ENCODE measurements around the gene PI3. TPM values are rescaled to one million over a fixed set of nuclear protein-coding genes. Genes with fewer than 3 reads are reported as not detected.
"Not testable (repeated sequence)": the region's sequence is repeated elsewhere in the genome, so short reads cannot be mapped to it uniquely, and the experiment has no call there.

Gene PI3
- total RNA-seq: under 1 TPM in 1 of 3 donors, not detected in 2; 0.52 TPM

- H3K9me3 Mint-ChIP-seq: no peaks in the 10 kb centered on the region
Measured at GRCh38 chr20:45174434-45175364, at the start of gene PI3. PI3 (plus strand) TSS chr20:45174902; CDS start chr20:45174923, 21 bp downstream.

DNA sequence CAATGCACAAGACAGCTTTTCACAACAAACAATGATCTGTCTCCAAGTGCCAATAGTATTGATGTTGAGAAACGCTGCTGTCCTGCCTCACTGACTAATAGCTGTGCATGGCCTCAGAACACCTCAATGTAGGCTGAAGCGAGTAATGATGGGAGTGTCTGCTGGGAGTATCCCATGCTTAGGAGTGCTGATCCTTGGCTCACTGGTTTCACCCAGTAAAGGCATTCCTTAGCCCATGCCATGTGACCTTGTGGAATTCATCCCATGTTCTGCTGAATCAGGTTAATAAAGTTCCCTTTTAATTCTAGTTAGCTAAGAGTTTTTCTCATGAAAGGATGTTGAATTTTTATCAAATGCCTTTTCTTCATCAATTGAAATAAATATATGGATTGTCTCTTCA is 46.6 kb upstream of the PI3 start:
- Mint-ChIP-seq H3K4me3 (no peak overlapping the region), H3K9me3 (no peaks in the 10 kb centered on the region), H3K4me1 (ENCODE audit: low read depth) (no peaks in the 10 kb centered on the region), H3K36me3 (ENCODE audit: insufficient read depth) (no peaks in the 10 kb centered on the region), H3K27me3 (ENCODE audit: low read depth) (peaks cover 30% of the 10 kb centered on the region)
- no peak for ATAC-seq
- DNase-seq: no peak

More at GRCh38 chr20:45174434-45175364, at the start of gene PI3:
- no peak for ATAC-seq
- Mint-ChIP-seq H3K36me3 (ENCODE audit: insufficient read depth) (no peaks in the 10 kb centered on the region), H3K4me3 (no peak within 1 kb of the TSS), H3K27me3 (ENCODE audit: low read depth) (peaks cover 12% of the 10 kb centered on the region), H3K4me1 (ENCODE audit: low read depth) (no peaks in the 10 kb centered on the region)
- DNase-seq: no peak

DNA sequence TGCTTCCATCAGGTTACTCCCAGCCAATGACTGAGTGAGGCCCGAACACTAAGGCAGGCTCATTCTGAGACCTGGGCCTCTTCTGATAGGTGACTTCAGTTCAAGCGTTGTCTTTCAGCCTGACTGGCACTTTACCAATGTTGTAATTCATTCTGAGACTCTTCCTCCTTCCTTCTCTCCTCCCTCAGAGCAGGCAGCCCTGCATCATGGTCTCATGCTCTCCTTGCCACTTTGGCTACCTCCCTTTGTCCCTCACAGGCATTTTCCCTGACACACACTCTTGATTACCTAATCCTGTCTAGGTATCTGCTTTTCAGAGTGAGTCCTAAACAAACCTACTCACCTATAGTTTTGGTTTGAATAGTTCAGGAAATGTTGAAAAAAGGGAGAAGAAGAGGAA is 37.8 kb upstream of the PI3 start:
- ATAC-seq (no peak), DNase-seq (no peak)
- Mint-ChIP-seq H3K4me1 (ENCODE audit: low read depth) (no peaks in the 10 kb centered on the region), H3K4me3 (no peak overlapping the region), H3K9me3 (no peaks in the 10 kb centered on the region), H3K36me3 (ENCODE audit: insufficient read depth) (no peaks in the 10 kb centered on the region), H3K27me3 (ENCODE audit: low read depth) (peaks cover 19% of the 10 kb centered on the region)

DNA sequence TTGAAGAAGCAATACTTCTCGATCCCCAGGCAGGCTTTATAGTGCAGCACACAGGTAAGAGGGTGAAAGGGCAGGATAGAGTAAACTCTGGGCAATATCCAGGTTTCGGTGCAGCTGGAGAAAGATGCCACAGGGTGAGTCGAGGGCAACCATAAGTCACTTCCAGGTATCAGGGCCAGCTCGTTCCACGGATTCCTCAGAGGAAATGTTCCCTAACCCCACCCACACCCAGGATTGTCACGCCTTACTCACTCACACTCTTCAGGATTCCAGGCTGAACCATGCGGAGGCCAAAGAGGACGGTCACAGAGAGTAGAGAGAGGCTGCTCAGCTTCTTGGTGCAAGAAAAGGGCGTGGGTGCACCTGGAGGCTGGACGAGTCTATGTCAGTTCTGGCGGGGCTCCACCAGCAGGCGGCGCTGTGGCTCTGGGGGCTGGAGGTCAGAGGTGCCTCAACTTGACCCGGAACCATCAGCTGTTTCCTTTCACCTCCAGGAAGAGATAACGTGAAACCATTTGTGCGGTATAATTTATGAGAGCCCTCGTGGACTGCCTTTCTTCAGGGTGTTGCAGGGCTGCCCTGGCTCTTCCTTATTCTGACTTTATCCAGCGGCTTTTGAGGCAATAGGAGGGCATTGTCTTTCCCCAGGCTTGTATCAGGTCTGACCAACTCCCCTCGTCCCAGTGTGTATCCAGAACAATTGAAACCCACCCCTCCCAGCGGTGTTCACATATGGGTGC is 36.0 kb upstream of the PI3 start:
- Mint-ChIP-seq H3K36me3 (ENCODE audit: insufficient read depth) (no peaks in the 10 kb centered on the region), H3K27me3 (ENCODE audit: low read depth) (peaks cover 14% of the 10 kb centered on the region), H3K9me3 (no peaks in the 10 kb centered on the region), H3K4me3 (no peak overlapping the region), H3K4me1 (ENCODE audit: low read depth) (no peaks in the 10 kb centered on the region)
- ATAC-seq: peak; percentile 38 to 63
- peak; percentile 30 for DNase-seq

GRCh38 chr20:45139733-45140375 is 34.8 kb upstream of the PI3 start:
- not testable (repeated sequence) for H3K4me1 Mint-ChIP-seq (ENCODE audit: low read depth); DNase-seq; H3K36me3 Mint-ChIP-seq (ENCODE audit: insufficient read depth); ATAC-seq; H3K4me3 Mint-ChIP-seq; H3K27me3 Mint-ChIP-seq (ENCODE audit: low read depth); H3K9me3 Mint-ChIP-seq

DNA sequence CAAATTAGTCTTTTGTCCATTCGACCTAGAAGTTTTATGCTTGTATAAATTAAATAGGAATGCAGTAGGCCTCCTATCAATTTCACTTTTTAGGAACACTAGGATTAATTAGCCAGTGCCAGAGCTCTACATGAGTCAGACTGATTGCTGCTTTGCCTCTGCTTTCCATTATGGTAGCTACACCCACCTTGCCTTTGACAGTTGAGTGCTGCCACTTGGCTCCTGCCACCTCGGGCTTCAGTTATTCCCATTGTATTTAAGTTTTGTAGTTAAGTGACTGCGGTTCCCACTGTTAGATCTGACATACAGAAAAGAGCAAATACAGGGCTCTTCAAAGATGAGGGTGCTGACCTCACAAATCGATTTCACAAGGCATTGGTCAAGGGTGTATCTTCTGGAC is 33.9 kb upstream of the PI3 start:
- DNase-seq (no peak), ATAC-seq (no peak)
- H3K9me3 Mint-ChIP-seq: no peaks in the 10 kb centered on the region
- no peak overlapping the region for H3K4me3 Mint-ChIP-seq
- no peaks in the 10 kb centered on the region for H3K36me3 Mint-ChIP-seq (ENCODE audit: insufficient read depth)
- H3K4me1 Mint-ChIP-seq (ENCODE audit: low read depth): no peaks in the 10 kb centered on the region
- H3K27me3 Mint-ChIP-seq (ENCODE audit: low read depth): peaks cover 10% of the 10 kb centered on the region

- no peak overlapping the region for H3K4me3 Mint-ChIP-seq
- no peaks in the 10 kb centered on the region for H3K9me3 Mint-ChIP-seq
- no peaks in the 10 kb centered on the region for H3K36me3 Mint-ChIP-seq (ENCODE audit: insufficient read depth)
- DNase-seq (no peak), ATAC-seq (no peak)
- peaks cover 34% of the 10 kb centered on the region for H3K27me3 Mint-ChIP-seq (ENCODE audit: low read depth)
- no peaks in the 10 kb centered on the region for H3K4me1 Mint-ChIP-seq (ENCODE audit: low read depth)
Measured at GRCh38 chr20:45149062-45149461, 25.6 kb upstream of the PI3 start.

DNA sequence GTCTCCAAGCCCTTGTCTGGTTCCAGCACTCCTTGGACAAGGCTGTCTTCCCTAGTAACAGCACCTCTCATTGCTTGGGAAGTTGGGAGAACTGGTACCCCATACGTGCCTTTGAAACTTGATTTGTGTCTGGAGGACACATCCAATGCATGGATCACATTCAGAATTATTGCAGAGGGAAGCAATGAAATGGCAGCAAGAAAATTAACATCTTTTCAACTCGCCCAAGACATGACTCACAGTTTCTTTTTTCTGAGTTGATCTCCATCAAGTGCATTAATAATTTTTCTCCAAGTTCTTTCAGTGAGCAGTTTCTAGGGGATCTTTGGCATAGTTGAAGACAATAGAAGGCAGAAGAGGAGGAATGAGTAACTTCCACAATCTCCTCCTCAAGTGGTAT is 22.3 kb upstream of the PI3 start:
- no peak overlapping the region for H3K4me3 Mint-ChIP-seq
- no peaks in the 10 kb centered on the region for H3K4me1 Mint-ChIP-seq (ENCODE audit: low read depth)
- no peaks in the 10 kb centered on the region for H3K36me3 Mint-ChIP-seq (ENCODE audit: insufficient read depth)
- peaks cover 4% of the 10 kb centered on the region for H3K9me3 Mint-ChIP-seq
- DNase-seq: no peak
- peaks cover 46% of the 10 kb centered on the region for H3K27me3 Mint-ChIP-seq (ENCODE audit: low read depth)
- no peak for ATAC-seq

DNA sequence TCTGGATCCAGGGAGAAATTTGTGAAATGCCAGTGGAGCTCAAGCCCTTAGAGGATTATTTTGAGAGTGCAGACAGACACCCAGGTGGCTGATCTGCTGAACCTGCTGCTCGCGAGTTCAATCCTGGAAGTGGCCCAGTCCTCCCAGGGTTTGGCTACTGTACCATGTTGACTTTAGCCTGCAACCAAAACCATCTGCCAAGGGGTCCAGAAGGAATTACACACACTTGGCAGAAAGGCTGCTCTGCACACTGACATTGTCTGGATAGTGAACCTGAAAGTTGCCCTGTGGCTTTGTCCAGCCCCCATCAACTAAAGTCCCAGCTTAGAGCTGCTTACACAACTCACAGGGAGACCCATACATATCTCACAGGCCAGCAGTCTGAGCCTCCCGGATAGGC is 21.6 kb upstream of the PI3 start:
- Mint-ChIP-seq H3K9me3 (peaks cover 5% of the 10 kb centered on the region), H3K27me3 (ENCODE audit: low read depth) (peaks cover 46% of the 10 kb centered on the region), H3K4me1 (ENCODE audit: low read depth) (no peaks in the 10 kb centered on the region), H3K4me3 (no peak overlapping the region), H3K36me3 (ENCODE audit: insufficient read depth) (no peaks in the 10 kb centered on the region)
- no peak for DNase-seq
- no peak for ATAC-seq

- Mint-ChIP-seq H3K4me1 (ENCODE audit: low read depth) (no peaks in the 10 kb centered on the region), H3K9me3 (peaks cover 11% of the 10 kb centered on the region), H3K36me3 (ENCODE audit: insufficient read depth) (no peaks in the 10 kb centered on the region), H3K4me3 (no peak overlapping the region), H3K27me3 (ENCODE audit: low read depth) (peaks cover 43% of the 10 kb centered on the region)
- DNase-seq (no peak), ATAC-seq (no peak)
Measured at GRCh38 chr20:45153752-45154151, 20.9 kb upstream of the PI3 start.

DNA sequence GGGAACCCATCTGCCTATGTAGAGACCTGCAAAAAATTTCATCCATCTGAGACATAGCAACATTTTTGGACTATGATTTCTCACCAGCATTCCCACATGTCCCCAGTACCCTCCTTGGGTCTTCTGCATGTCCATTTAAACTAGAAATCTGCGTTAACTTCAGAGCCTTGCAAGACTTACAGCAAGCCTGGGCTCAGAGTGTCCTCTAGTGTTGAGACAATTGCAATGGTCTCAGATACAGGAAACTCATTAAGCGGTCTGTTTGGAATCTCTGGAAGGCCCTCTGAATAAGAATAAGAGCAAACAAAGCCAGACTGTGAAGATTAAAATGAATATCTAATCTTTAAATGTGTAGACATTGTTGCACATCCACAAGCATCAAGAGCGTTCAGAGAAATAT is 20.5 kb upstream of the PI3 start:
- Mint-ChIP-seq H3K4me1 (ENCODE audit: low read depth) (no peaks in the 10 kb centered on the region), H3K9me3 (peaks cover 15% of the 10 kb centered on the region), H3K4me3 (no peak overlapping the region), H3K27me3 (ENCODE audit: low read depth) (peaks cover 41% of the 10 kb centered on the region), H3K36me3 (ENCODE audit: insufficient read depth) (no peaks in the 10 kb centered on the region)
- DNase-seq: no peak
- no peak for ATAC-seq

GRCh38 chr20:45154794-45155193 is 19.9 kb upstream of the PI3 start:
- peaks cover 19% of the 10 kb centered on the region for H3K9me3 Mint-ChIP-seq
- DNase-seq; H3K4me1 Mint-ChIP-seq (ENCODE audit: low read depth); ATAC-seq; H3K4me3 Mint-ChIP-seq; H3K36me3 Mint-ChIP-seq (ENCODE audit: insufficient read depth): not testable (repeated sequence)
- peaks cover 37% of the 10 kb centered on the region for H3K27me3 Mint-ChIP-seq (ENCODE audit: low read depth)

DNA sequence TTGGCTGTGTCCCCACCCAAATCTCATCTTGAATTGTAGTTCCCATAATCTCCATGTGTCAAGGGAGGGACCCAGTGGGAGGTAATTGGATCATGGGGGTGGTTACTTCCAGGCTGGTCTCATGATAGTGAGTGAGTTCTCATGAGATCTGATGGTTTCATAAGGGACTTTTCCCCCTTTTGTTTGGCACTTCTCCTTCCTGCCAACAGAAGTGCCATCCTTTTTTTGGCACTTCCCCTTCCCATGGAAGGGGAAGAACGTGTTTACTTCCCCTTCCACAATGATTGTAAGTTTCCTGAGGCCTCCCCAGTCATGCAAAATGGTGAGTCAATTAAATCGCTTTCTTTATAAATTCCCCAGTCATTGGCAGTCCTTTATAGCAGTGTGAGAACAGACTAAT is 18.0 kb upstream of the PI3 start:
- Mint-ChIP-seq H3K27me3 (ENCODE audit: low read depth) (peaks cover 41% of the 10 kb centered on the region), H3K36me3 (ENCODE audit: insufficient read depth) (no peaks in the 10 kb centered on the region), H3K4me1 (ENCODE audit: low read depth) (no peaks in the 10 kb centered on the region), H3K9me3 (peaks cover 28% of the 10 kb centered on the region), H3K4me3 (no peak overlapping the region)
- ATAC-seq (no peak), DNase-seq (no peak)

DNA sequence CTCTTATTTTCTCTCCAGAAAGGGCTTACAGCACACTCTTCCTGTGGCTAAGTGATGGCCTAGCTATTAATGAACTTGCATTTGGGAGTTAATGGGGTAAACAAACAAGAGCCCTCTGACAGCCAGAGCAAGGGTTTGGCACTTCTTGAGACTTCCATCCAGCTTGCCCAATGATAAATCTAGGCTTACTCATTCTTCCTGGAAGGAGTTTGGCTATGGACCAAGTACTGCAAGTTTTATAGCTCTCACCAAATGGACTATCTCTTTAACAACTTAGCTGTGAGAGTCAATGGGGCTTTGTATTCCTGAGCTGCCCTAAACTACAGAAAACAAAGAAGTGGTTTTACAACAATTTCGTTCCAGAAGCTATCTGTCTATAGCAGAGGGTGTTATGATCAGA is 16.7 kb upstream of the PI3 start:
- Mint-ChIP-seq H3K36me3 (ENCODE audit: insufficient read depth) (peaks cover 5% of the 10 kb centered on the region), H3K4me1 (ENCODE audit: low read depth) (no peaks in the 10 kb centered on the region), H3K27me3 (ENCODE audit: low read depth) (peaks cover 50% of the 10 kb centered on the region), H3K9me3 (peaks cover 38% of the 10 kb centered on the region), H3K4me3 (no peak overlapping the region)
- no peak for DNase-seq
- no peak for ATAC-seq
